HepG2 (cell line): ENCODE results near the gene HID1. TPM values are rescaled to one million over a fixed set of nuclear protein-coding genes. Genes with fewer than 3 reads are reported as not detected.

Experiments
- ARID3A ChIP-seq: IDR thresholded peaks from 2 replicates; pipeline ENCODE4 v1.6.1; 2012; ENCODE audit warnings: low read depth, low read length, improper control_type of control experiment
- DBP ChIP-seq: sonication (generic); formaldehyde crosslinking; IDR thresholded peaks from 2 replicates; pipeline ENCODE4 v1.4.0; 2020; ENCODE audit warnings: missing genetic modification reagents; ENCODE audit errors: not compliant biosample characterization
- FUBP1 ChIP-seq: sonication (generic); formaldehyde crosslinking; IDR thresholded peaks from 2 replicates; pipeline ENCODE4 v1.5.1; 2020; ENCODE audit warnings: missing genetic modification reagents, mild to moderate bottlenecking, borderline replicate concordance
- HMG20B ChIP-seq: conservative IDR thresholded peaks from 2 replicates; pipeline ENCODE4 v1.6.1; 2016; ENCODE audit warnings: missing genetic modification reagents, missing compliant biosample characterization
- HNF4A ChIP-seq: sonication (generic); formaldehyde crosslinking; IDR thresholded peaks from 2 replicates; pipeline ENCODE4 v1.4.0; 2020; ENCODE audit warnings: missing genetic modification reagents
- IKZF1 ChIP-seq: fragments of 450-650 bp; IDR thresholded peaks from 2 replicates; pipeline ENCODE4 v1.7.1; 2016
- KMT2B ChIP-seq: IDR thresholded peaks from 2 replicates; pipeline ENCODE4 v1.6.1; 2016; ENCODE audit warnings: missing genetic modification reagents, missing compliant biosample characterization
- MED13 ChIP-seq: sonication (generic); formaldehyde crosslinking; IDR thresholded peaks from 2 replicates; pipeline ENCODE4 v1.5.0; 2020; ENCODE audit warnings: missing genetic modification reagents
- NCOA5 ChIP-seq: sonication (generic); formaldehyde crosslinking; IDR thresholded peaks from 2 replicates; pipeline ENCODE4 v1.4.0; 2020; ENCODE audit warnings: missing genetic modification reagents
- SAFB2 ChIP-seq: sonication (generic); formaldehyde crosslinking; IDR thresholded peaks from 2 replicates; pipeline ENCODE4 v1.5.1; 2020; ENCODE audit warnings: missing genetic modification reagents, low read depth, mild to moderate bottlenecking, borderline replicate concordance
- TCF12 ChIP-seq, 2 experiments: fragments of 450-650 bp in 1 of 2; sonication (generic) in 1 of 2; formaldehyde crosslinking in 1 of 2; IDR thresholded peaks; 2 replicates each; pipeline versions ENCODE4 v1.6.1 to v1.8.0; 2017 to 2022; ENCODE audit warnings: antibody characterized with exemption in 1 of 2, mild to moderate bottlenecking in 1 of 2, missing genetic modification reagents in 1 of 2, moderate library complexity in 1 of 2
- TRIM24 ChIP-seq: sonication (generic); formaldehyde crosslinking; IDR thresholded peaks from 2 replicates; pipeline ENCODE4 v1.8.0; 2022; ENCODE audit warnings: mild to moderate bottlenecking, missing genetic modification reagents
- ZFAT ChIP-seq: sonication (generic); formaldehyde crosslinking; conservative IDR thresholded peaks from 2 replicates; pipeline ENCODE4 v1.8.1; 2023; ENCODE audit warnings: missing genetic modification reagents, inconsistent platforms
- ZNF549 ChIP-seq: sonication (generic); formaldehyde crosslinking; IDR thresholded peaks from 2 replicates; pipeline ENCODE4 v1.5.0; 2020; ENCODE audit warnings: missing genetic modification reagents
- ZNF572 ChIP-seq: sonication (generic); formaldehyde crosslinking; IDR thresholded peaks from 2 replicates; pipeline ENCODE4 v1.5.1; 2020; ENCODE audit warnings: mild to moderate bottlenecking, missing genetic modification reagents
- ZNF646 ChIP-seq: sonication (generic); formaldehyde crosslinking; IDR thresholded peaks from 2 replicates; pipeline ENCODE4 v1.9.0; 2021; ENCODE audit warnings: mild to moderate bottlenecking, missing genetic modification reagents
- ZNF660 ChIP-seq: sonication (generic); formaldehyde crosslinking; IDR thresholded peaks from 2 replicates; pipeline ENCODE4 v1.5.1; 2020; ENCODE audit warnings: mild to moderate bottlenecking, low read depth, missing genetic modification reagents, borderline replicate concordance
- ZNF776 ChIP-seq: sonication (generic); formaldehyde crosslinking; IDR thresholded peaks from 2 replicates; pipeline ENCODE4 v1.4.0; 2020; ENCODE audit warnings: mild to moderate bottlenecking, missing genetic modification reagents
- polyA plus RNA-seq, 8 experiments: library from polyadenylated mRNA; depleted of rRNA in 3 of 8; stranded (reverse) in 7 of 8; unstranded in 1 of 8; fragments of >200 nt; fragmentation: Illumina TruSeq in 4 of 8; extraction: Trizol in 4 of 8; gene quantifications; 2 replicates each; pipeline versions ENCODE4 v1.2.1 to v1.2.3, GENCODE V29; 2011 to 2016; ENCODE audit warnings: low read depth in 4 of 8, missing spikeins in 1 of 8, mixed read lengths in 1 of 8; ENCODE audit not compliant: insufficient read depth in 1 of 8
- total RNA-seq, 5 experiments: library from RNA; depleted of rRNA; stranded (reverse); fragments of >200 nt; fragmentation: Illumina TruSeq; extraction: Trizol; gene quantifications; 2 replicates each; pipeline ENCODE4 v1.2.3, GENCODE V29; 2016; ENCODE audit warnings: low read depth in 1 of 5

The HID1 gene
- total and polyA plus RNA-seq, 2 of the 13 experiments (the other 11 are each of a cell fraction or from before 2014, with no cell fraction given) = 2.1 to 10.6 TPM

GRCh38 chr17:74987909-74988711 lies 15.6 kb upstream of the HID1 start (continued):
- TF ChIP-seq TRIM24 (CRISPR knock-in tag) (0 out of 2 replicates have a peak, but pooled peaks have one; percentile 40), HNF4A (no peak), NCOA5 (CRISPR knock-in tag) (no peak), ZNF549 (no peak), HMG20B (CRISPR knock-in tag) (no peak), ZNF776 (CRISPR knock-in tag) (peak; percentile 63; the same call in 1 of the 2 replicates), FUBP1 (CRISPR knock-in tag) (no peak), ZNF572 (CRISPR knock-in tag) (0 out of 2 replicates have a peak, but pooled peaks have one; percentile 39), ZFAT (no peak), IKZF1 (no peak), ZNF646 (no peak), ARID3A (no peak), MED13 (CRISPR knock-in tag) (0 out of 2 replicates have a peak, but pooled peaks have one; percentile 36), SAFB2 (CRISPR knock-in tag) (no peak), TCF12 (IDR thresholded peaks at IDR 0.05) (no peak), TCF12 (CRISPR knock-in tag; IDR thresholded peaks at IDR 0.05) (0 out of 2 replicates have a peak, but pooled peaks have one; percentile 11), ZNF660 (CRISPR knock-in tag) (no peak), KMT2B (CRISPR knock-in tag) (no peak), DBP (no peak)
